WTC11 (cell line): Measurements from ENCODE around the gene CACNA2D1. TPM values are rescaled to one million over a fixed set of nuclear protein-coding genes. Genes with fewer than 3 reads are reported as not detected.

Experiments used
- ATAC-seq: fragments of 200-7000 bp; cut with Tn5 transposase; 2 replicates; pipeline ENCODE4 v1.10.0; 2021; ENCODE audit warnings: mild to moderate bottlenecking, moderate library complexity
- CTCF ChIA-PET: fragments of 300-600 bp; sonication (Branson Sonifier 250); formaldehyde crosslinking; loops from one replicate; lab custom pipeline; 2021; ENCODE audit warnings: antibody characterized with exemption; lab: Charles Lee
- POLR2A ChIA-PET: fragments of 350-600 bp; sonication (Branson Sonifier 250); formaldehyde crosslinking; loops from one replicate; lab custom pipeline; 2021; ENCODE audit warnings: antibody characterized with exemption; lab: Charles Lee
- DNase-seq: peaks from one replicate; pipeline ENCODE4 v3.0.0; 2021; ENCODE audit warnings: low spot score
- H3K27ac Mint-ChIP-seq: 2 replicates; pipeline ENCODE4 v1.8.0; 2021; ENCODE audit warnings: mixed read lengths
- H3K27me3 Mint-ChIP-seq: 2 replicates; pipeline ENCODE4 v1.8.0; 2021; ENCODE audit warnings: low read depth, mild to moderate bottlenecking, moderate library complexity, mixed read lengths
- H3K36me3 Mint-ChIP-seq: 2 replicates; pipeline ENCODE4 v1.8.0; 2021; ENCODE audit warnings: mixed read lengths
- H3K4me1 Mint-ChIP-seq: 2 replicates; pipeline ENCODE4 v1.8.0; 2022; ENCODE audit warnings: mixed read lengths
- H3K4me3 Mint-ChIP-seq: 2 replicates; pipeline ENCODE4 v1.8.0; 2021; ENCODE audit warnings: mild to moderate bottlenecking, moderate library complexity, mixed read lengths
- H3K9me3 Mint-ChIP-seq: 2 replicates; pipeline ENCODE4 v1.8.0; 2021; ENCODE audit warnings: mixed read lengths
- CBFB ChIP-seq: sonication (generic); formaldehyde crosslinking; IDR thresholded peaks from 2 replicates; pipeline ENCODE4 v1.8.1; 2022; ENCODE audit warnings: mild to moderate bottlenecking, low read depth, missing genetic modification reagents
- CREB1 ChIP-seq: sonication (generic); formaldehyde crosslinking; IDR thresholded peaks from 2 replicates; pipeline ENCODE4 v1.8.0; 2023; ENCODE audit warnings: mild to moderate bottlenecking, missing genetic modification reagents
- EMX1 ChIP-seq: fragments of 250-450 bp; sonication (Bioruptor Pico); IDR thresholded peaks from 2 replicates; pipeline ENCODE4 v1.8.0; 2021; ENCODE audit warnings: mild to moderate bottlenecking
- GRHL2 ChIP-seq: fragments of 250-450 bp; sonication (Bioruptor Pico); IDR thresholded peaks from 2 replicates; pipeline ENCODE4 v1.8.0; 2022; ENCODE audit warnings: mild to moderate bottlenecking, moderate library complexity; ENCODE audit not compliant: insufficient replicate concordance, severe bottlenecking
- GTF2I ChIP-seq: fragments of 250-450 bp; sonication (Bioruptor Pico); conservative IDR thresholded peaks from 2 replicates; pipeline ENCODE4 v1.4.0; 2021; ENCODE audit warnings: mild to moderate bottlenecking
- HMGA2 ChIP-seq: fragments of 250-450 bp; sonication (Bioruptor Pico); IDR thresholded peaks from 2 replicates; pipeline ENCODE4 v1.4.0; 2021; ENCODE audit warnings: mild to moderate bottlenecking, moderate library complexity
- IRF2 ChIP-seq: sonication (generic); formaldehyde crosslinking; IDR thresholded peaks from 2 replicates; pipeline ENCODE4 v1.8.0; 2022; ENCODE audit warnings: low read depth, missing genetic modification reagents, borderline replicate concordance
- JUN ChIP-seq: sonication (generic); formaldehyde crosslinking; IDR thresholded peaks from 2 replicates; pipeline ENCODE4 v1.8.0; 2023; ENCODE audit warnings: mild to moderate bottlenecking, missing genetic modification reagents
- NFATC4 ChIP-seq: fragments of 250-450 bp; sonication (Bioruptor Pico); IDR thresholded peaks from 2 replicates; pipeline ENCODE4 v1.9.0; 2021; ENCODE audit warnings: mild to moderate bottlenecking
- NFYB ChIP-seq: sonication (generic); formaldehyde crosslinking; conservative IDR thresholded peaks from 2 replicates; pipeline ENCODE4 v1.8.0; 2022; ENCODE audit warnings: low read depth, missing genetic modification reagents
- NR2C2 ChIP-seq: sonication (generic); formaldehyde crosslinking; IDR thresholded peaks from 2 replicates; pipeline ENCODE4 v1.8.0; 2022; ENCODE audit warnings: mild to moderate bottlenecking, missing genetic modification reagents
- RELA ChIP-seq: sonication (generic); formaldehyde crosslinking; IDR thresholded peaks from 2 replicates; pipeline ENCODE4 v1.8.1; 2022; ENCODE audit warnings: missing genetic modification reagents, mild to moderate bottlenecking, borderline replicate concordance
- SOX15 ChIP-seq: fragments of 250-450 bp; sonication (Bioruptor Pico); IDR thresholded peaks from 2 replicates; pipeline ENCODE4 v1.9.0; 2021; ENCODE audit warnings: mild to moderate bottlenecking
- SP1 ChIP-seq: sonication (generic); formaldehyde crosslinking; conservative IDR thresholded peaks from 2 replicates; pipeline ENCODE4 v1.8.1; 2022; ENCODE audit warnings: missing genetic modification reagents
- TP53 ChIP-seq: sonication (generic); formaldehyde crosslinking; IDR thresholded peaks from 2 replicates; pipeline ENCODE4 v1.8.1; 2023; ENCODE audit warnings: mild to moderate bottlenecking, missing genetic modification reagents
- ZBTB21 ChIP-seq: sonication (generic); formaldehyde crosslinking; IDR thresholded peaks from 2 replicates; pipeline ENCODE4 v1.8.1; 2023; ENCODE audit warnings: mild to moderate bottlenecking, missing genetic modification reagents, borderline replicate concordance
- ZNF138 ChIP-seq: sonication (generic); formaldehyde crosslinking; conservative IDR thresholded peaks from 2 replicates; pipeline ENCODE4 v1.8.1; 2022; ENCODE audit warnings: mild to moderate bottlenecking, moderate library complexity, missing genetic modification reagents
- ZNF232 ChIP-seq: sonication (generic); formaldehyde crosslinking; IDR thresholded peaks from 2 replicates; pipeline ENCODE4 v1.8.0; 2022; ENCODE audit warnings: mild to moderate bottlenecking, missing genetic modification reagents
- ZNF263 ChIP-seq: sonication (generic); formaldehyde crosslinking; IDR thresholded peaks from 2 replicates; pipeline ENCODE4 v1.8.1; 2022; ENCODE audit warnings: low read depth, mild to moderate bottlenecking, moderate library complexity, missing genetic modification reagents
- total RNA-seq: library from RNA; stranded (reverse); gene quantifications from 3 replicates; pipeline ENCODE4 v1.2.3, GENCODE V29; 2021
- TF ChIP-seq, protein P1 (sequence below): fragments of 250-450 bp; sonication (Bioruptor Pico); IDR thresholded peaks from 2 replicates; pipeline ENCODE4 v1.9.0; 2021; ENCODE audit warnings: mild to moderate bottlenecking
- TF ChIP-seq, protein P2 (sequence below): sonication (generic); formaldehyde crosslinking; IDR thresholded peaks from 2 replicates; pipeline ENCODE4 v1.8.0; 2023; ENCODE audit warnings: missing genetic modification reagents
- TF ChIP-seq, protein P3 (sequence below): sonication (generic); formaldehyde crosslinking; IDR thresholded peaks from 2 replicates; pipeline ENCODE4 v1.8.1; 2022; ENCODE audit warnings: mild to moderate bottlenecking, moderate library complexity, missing genetic modification reagents
- TF ChIP-seq, protein P4 (sequence below): sonication (generic); formaldehyde crosslinking; IDR thresholded peaks from 2 replicates; pipeline ENCODE4 v1.8.1; 2022; ENCODE audit warnings: low read depth, missing genetic modification reagents, borderline replicate concordance
- TF ChIP-seq, protein P5 (sequence below): sonication (generic); formaldehyde crosslinking; IDR thresholded peaks from 2 replicates; pipeline ENCODE4 v1.8.0; 2022; ENCODE audit warnings: mild to moderate bottlenecking, missing genetic modification reagents
- TF ChIP-seq, protein P6 (sequence below): sonication (generic); formaldehyde crosslinking; IDR thresholded peaks from 2 replicates; pipeline ENCODE4 v1.8.1; 2022; ENCODE audit warnings: low read depth, mild to moderate bottlenecking, moderate library complexity, missing genetic modification reagents, borderline replicate concordance
- TF ChIP-seq, protein P7 (sequence below): sonication (generic); formaldehyde crosslinking; conservative IDR thresholded peaks from 2 replicates; pipeline ENCODE4 v1.8.1; 2023; ENCODE audit warnings: mild to moderate bottlenecking, low read depth, missing genetic modification reagents, moderate library complexity
- TF ChIP-seq, protein P8 (sequence below): fragments of 250-450 bp; sonication (Bioruptor Pico); conservative IDR thresholded peaks from 2 replicates; pipeline ENCODE4 v1.9.0; 2021; ENCODE audit warnings: mild to moderate bottlenecking

CACNA2D1 gene
- total RNA-seq, 1 experiment from 2014 or later, result 33.3 TPM

DNA sequence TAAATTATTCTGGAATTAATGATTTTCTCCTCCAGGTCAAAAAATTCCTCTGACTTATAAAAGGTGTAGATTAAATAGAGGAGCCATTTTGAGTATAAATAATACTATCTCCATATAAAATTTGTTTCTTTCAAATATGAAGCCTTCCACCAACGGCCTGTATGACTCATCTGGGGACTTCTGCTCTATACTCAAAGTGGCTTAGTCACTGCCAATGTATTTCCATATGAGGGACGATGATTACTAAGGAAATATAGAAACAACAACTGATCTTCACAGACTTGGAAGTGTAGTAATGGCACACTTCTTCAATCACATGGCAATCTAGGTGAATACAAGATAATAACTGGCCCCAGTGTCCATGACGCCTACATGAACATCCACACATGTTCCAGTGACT lies 338.1 kb downstream of the CACNA2D1 start:
- TF ChIP-seq ZNF138 (CRISPR knock-in tag) (no peak), IRF2 (no peak), HMGA2 (CRISPR knock-in tag) (no peak), CBFB (CRISPR knock-in tag) (no peak), ZBTB21 (no peak), NFATC4 (no peak), CREB1 (CRISPR knock-in tag) (no peak), GTF2I (CRISPR knock-in tag) (no peak), SP1 (no peak), EMX1 (CRISPR knock-in tag) (no peak)
- TF ChIP-seq, protein P1, sequence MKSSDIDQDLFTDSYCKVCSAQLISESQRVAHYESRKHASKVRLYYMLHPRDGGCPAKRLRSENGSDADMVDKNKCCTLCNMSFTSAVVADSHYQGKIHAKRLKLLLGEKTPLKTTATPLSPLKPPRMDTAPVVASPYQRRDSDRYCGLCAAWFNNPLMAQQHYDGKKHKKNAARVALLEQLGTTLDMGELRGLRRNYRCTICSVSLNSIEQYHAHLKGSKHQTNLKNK (CRISPR knock-in tag), result no peak
- TF ChIP-seq, protein P2, sequence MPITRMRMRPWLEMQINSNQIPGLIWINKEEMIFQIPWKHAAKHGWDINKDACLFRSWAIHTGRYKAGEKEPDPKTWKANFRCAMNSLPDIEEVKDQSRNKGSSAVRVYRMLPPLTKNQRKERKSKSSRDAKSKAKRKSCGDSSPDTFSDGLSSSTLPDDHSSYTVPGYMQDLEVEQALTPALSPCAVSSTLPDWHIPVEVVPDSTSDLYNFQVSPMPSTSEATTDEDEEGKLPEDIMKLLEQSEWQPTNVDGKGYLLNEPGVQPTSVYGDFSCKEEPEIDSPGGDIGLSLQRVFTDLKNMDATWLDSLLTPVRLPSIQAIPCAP (CRISPR knock-in tag), result no peak
- TF ChIP-seq, protein P3, sequence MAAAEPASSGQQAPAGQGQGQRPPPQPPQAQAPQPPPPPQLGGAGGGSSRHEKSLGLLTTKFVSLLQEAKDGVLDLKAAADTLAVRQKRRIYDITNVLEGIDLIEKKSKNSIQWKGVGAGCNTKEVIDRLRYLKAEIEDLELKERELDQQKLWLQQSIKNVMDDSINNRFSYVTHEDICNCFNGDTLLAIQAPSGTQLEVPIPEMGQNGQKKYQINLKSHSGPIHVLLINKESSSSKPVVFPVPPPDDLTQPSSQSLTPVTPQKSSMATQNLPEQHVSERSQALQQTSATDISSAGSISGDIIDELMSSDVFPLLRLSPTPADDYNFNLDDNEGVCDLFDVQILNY, result no peak
- TF ChIP-seq, all 79 proteins: peak for 0
- ATAC-seq (no peak), DNase-seq (no peak)
- 0 out of 2 replicates have a peak overlapping the region, but pooled peaks have one; percentile 29 for H3K27ac Mint-ChIP-seq
- peaks cover 10% of the 10 kb centered on the region for H3K4me1 Mint-ChIP-seq
- no peak overlapping the region for H3K4me3 Mint-ChIP-seq
- ChIA-PET POLR2A (no interaction called here), CTCF (interaction anchor here (0.6 kb wide), 1 partner anchor 129 kb away, joined by 3 read pairs; no protein-coding TSS in a partner anchor)
- H3K27me3 Mint-ChIP-seq, result no peaks in the 10 kb centered on the region
- H3K36me3 Mint-ChIP-seq, result no peaks in the 10 kb centered on the region
- no peaks in the 10 kb centered on the region for H3K9me3 Mint-ChIP-seq

DNA sequence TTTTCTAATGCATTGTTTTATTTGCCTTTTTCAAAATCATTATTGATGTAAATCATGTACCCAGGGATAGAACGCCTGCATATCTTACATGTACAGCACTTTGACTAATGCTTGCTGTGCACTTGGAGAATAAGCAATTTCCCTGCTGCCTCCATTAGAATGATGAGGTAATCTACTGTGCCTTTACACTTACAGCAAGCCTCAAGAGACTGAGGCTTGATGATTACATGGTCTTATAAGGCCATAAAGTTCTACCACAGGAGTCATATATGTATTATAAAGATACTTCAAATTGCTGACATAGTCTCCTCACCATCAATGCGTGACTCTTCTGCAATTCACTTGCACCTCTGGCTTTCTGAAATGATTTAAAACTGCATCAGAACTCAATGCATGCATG lies 345.2 kb downstream of the CACNA2D1 start:
- ChIA-PET POLR2A (no interaction called here), CTCF (no interaction called here)
- no peaks in the 10 kb centered on the region for H3K4me1 Mint-ChIP-seq
- no peak for DNase-seq
- ATAC-seq, result no peak
- H3K27me3 Mint-ChIP-seq, result no peaks in the 10 kb centered on the region
- no peak for TF ChIP-seq NFYB (CRISPR knock-in tag)
- TF ChIP-seq TP53, result no peak
- TF ChIP-seq CREB1 (CRISPR knock-in tag), result no peak
- TF ChIP-seq, protein P4, sequence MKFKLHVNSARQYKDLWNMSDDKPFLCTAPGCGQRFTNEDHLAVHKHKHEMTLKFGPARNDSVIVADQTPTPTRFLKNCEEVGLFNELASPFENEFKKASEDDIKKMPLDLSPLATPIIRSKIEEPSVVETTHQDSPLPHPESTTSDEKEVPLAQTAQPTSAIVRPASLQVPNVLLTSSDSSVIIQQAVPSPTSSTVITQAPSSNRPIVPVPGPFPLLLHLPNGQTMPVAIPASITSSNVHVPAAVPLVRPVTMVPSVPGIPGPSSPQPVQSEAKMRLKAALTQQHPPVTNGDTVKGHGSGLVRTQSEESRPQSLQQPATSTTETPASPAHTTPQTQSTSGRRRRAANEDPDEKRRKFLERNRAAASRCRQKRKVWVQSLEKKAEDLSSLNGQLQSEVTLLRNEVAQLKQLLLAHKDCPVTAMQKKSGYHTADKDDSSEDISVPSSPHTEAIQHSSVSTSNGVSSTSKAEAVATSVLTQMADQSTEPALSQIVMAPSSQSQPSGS, result no peak
- no peak for TF ChIP-seq RELA (CRISPR knock-in tag)
- TF ChIP-seq, protein P5, sequence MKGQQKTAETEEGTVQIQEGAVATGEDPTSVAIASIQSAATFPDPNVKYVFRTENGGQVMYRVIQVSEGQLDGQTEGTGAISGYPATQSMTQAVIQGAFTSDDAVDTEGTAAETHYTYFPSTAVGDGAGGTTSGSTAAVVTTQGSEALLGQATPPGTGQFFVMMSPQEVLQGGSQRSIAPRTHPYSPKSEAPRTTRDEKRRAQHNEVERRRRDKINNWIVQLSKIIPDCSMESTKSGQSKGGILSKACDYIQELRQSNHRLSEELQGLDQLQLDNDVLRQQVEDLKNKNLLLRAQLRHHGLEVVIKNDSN (CRISPR knock-in tag), result no peak
- TF ChIP-seq SOX15 (CRISPR knock-in tag), result no peak
- no peak for TF ChIP-seq ZNF232 (CRISPR knock-in tag)
- TF ChIP-seq GRHL2 (CRISPR knock-in tag), result no peak
- no peak for TF ChIP-seq NR2C2
- TF ChIP-seq, protein P6, sequence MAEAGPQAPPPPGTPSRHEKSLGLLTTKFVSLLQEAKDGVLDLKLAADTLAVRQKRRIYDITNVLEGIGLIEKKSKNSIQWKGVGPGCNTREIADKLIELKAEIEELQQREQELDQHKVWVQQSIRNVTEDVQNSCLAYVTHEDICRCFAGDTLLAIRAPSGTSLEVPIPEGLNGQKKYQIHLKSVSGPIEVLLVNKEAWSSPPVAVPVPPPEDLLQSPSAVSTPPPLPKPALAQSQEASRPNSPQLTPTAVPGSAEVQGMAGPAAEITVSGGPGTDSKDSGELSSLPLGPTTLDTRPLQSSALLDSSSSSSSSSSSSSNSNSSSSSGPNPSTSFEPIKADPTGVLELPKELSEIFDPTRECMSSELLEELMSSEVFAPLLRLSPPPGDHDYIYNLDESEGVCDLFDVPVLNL (CRISPR knock-in tag), result no peak
- no peak for TF ChIP-seq ZNF263
- no peak for TF ChIP-seq JUN (CRISPR knock-in tag)
- TF ChIP-seq, protein P7, sequence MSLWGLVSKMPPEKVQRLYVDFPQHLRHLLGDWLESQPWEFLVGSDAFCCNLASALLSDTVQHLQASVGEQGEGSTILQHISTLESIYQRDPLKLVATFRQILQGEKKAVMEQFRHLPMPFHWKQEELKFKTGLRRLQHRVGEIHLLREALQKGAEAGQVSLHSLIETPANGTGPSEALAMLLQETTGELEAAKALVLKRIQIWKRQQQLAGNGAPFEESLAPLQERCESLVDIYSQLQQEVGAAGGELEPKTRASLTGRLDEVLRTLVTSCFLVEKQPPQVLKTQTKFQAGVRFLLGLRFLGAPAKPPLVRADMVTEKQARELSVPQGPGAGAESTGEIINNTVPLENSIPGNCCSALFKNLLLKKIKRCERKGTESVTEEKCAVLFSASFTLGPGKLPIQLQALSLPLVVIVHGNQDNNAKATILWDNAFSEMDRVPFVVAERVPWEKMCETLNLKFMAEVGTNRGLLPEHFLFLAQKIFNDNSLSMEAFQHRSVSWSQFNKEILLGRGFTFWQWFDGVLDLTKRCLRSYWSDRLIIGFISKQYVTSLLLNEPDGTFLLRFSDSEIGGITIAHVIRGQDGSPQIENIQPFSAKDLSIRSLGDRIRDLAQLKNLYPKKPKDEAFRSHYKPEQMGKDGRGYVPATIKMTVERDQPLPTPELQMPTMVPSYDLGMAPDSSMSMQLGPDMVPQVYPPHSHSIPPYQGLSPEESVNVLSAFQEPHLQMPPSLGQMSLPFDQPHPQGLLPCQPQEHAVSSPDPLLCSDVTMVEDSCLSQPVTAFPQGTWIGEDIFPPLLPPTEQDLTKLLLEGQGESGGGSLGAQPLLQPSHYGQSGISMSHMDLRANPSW, result no peak
- TF ChIP-seq, protein P8, sequence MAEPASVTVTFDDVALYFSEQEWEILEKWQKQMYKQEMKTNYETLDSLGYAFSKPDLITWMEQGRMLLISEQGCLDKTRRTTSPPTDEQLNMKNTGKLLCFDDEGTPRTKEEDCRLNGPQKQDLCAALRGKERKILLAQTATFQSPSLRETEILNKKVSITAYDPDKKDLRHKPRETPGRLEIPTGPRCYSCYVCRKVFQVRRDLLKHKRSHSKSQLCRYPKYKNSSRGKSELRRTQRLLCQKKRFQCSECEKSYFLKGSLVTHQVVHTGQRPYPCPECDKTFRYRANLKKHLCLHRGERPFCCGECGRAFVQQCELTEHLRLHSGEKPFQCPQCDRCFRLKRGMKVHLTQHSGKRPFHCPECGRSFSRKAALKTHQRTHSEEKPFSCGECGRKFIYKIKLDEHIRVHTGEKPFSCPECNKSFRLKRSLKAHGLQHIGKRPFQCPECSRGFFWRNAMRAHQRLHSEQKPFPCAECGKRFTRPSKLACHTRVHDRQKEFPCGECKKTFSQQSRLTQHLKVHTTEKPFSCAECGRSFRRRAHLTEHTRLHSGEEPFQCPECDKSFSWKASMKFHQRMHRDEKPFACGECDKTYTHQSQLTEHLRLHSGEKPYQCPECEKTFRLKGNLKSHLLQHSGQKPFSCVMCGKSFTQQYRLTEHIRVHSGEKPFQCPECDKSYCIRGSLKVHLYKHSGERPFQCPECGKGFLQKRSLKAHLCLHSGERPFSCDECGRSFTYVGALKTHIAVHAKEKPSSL (CRISPR knock-in tag), result no peak
- TF ChIP-seq, all 79 proteins: peak for 0
- no peaks in the 10 kb centered on the region for H3K36me3 Mint-ChIP-seq
- no peak overlapping the region for H3K4me3 Mint-ChIP-seq
- H3K27ac Mint-ChIP-seq, result no peak overlapping the region
- no peaks in the 10 kb centered on the region for H3K9me3 Mint-ChIP-seq
